Stimulated activated CD8-positive, alpha-beta memory T cell treated with anti-CD3 and anti-CD28 coated beads, Interleukin-15, amount 100 ng/mL, for 48 hours (primary cell): ENCODE data around the gene RBMXL3.

Source experiments
- DNase-seq, 2 donors: peaks; one replicate each; pipeline ENCODE4 v3.0.0-alpha.2; 2020; ENCODE audit warnings: low read depth in 2 of 2

RBMXL3 gene

GRCh38 chrX:115233497-115234455 is 44.6 kb downstream of the RBMXL3 start, which contains the start of gene LRCH2:
Gene LRCH2, minus strand, starts transcription at chrX:115234096. Its CDS starts 55 bp downstream, at chrX:115234041.
- no peak for DNase-seq

- no peak for DNase-seq
Measured at GRCh38 chrX:115234461-115234860, 45.3 kb downstream of the RBMXL3 start.

- DNase-seq = no peak
Measured at GRCh38 chrX:115236560-115236959, 47.4 kb downstream of the RBMXL3 start.

GRCh38 chrX:115237056-115237455 is 47.8 kb downstream of the RBMXL3 start:
- no peak for DNase-seq
